ENCODE data around the gene JAK1. TPM values are rescaled to one million over a fixed set of nuclear protein-coding genes. Genes with fewer than 3 reads are reported as not detected.

JAK1 gene
- total and polyA plus RNA-seq, 8 donors, result 15.5 to 89.8 (median 50.7) TPM

GRCh38 chr1:64915381-64916274 lies 50.7 kb downstream of the JAK1 start:
- ATAC-seq, result peak; percentile 91 to 93 (median 92)
- no peak for FAIRE-seq
- no peaks in the 10 kb centered on the region for H3K36me3 ChIP-seq
- no peak for TF ChIP-seq CTCF (IDR thresholded peaks at IDR 0.05)
- intact Hi-C loops (cut with DNase I), result no loop called here
- peak overlapping the region; percentile 29 to 87 (median 57) for H3K27ac ChIP-seq
- peaks cover 40 to 66% (median 57%) of the 10 kb centered on the region in 3 donors for H3K4me1 ChIP-seq
- DNase-seq, result peak in 3 of 6 donors; percentile 52 to 82 (median 64)
- H3K27me3 ChIP-seq, result no peaks in the 10 kb centered on the region
- no peak overlapping the region for H3K4me3 ChIP-seq
- WGBS, 2 donors, result 36 to 37% methylated on average over 9 of the region's 9 CpGs
- H3K9me3 ChIP-seq, result no peaks in the 10 kb centered on the region

GRCh38 chr1:64913361-64914015 lies 52.9 kb downstream of the JAK1 start:
- TF ChIP-seq CTCF (IDR thresholded peaks at IDR 0.05), result no peak
- Histone ChIP-seq H3K4me3 (no peak overlapping the region), H3K4me1 (peaks cover 39 to 60% (median 51%) of the 10 kb centered on the region in 3 donors), H3K9me3 (no peaks in the 10 kb centered on the region), H3K27ac (no peak overlapping the region), H3K36me3 (no peaks in the 10 kb centered on the region), H3K27me3 (no peaks in the 10 kb centered on the region)
- WGBS, 2 donors, result 71% methylated on average over 3 of the region's 3 CpGs
- ATAC-seq (no peak), FAIRE-seq (no peak), DNase-seq (no peak)
- intact Hi-C loops (cut with DNase I), result no loop called here

GRCh38 chr1:64912191-64912590 lies 54.2 kb downstream of the JAK1 start:
- intact Hi-C loops (cut with DNase I), result no loop called here
- Histone ChIP-seq H3K27ac (no peak overlapping the region), H3K27me3 (no peaks in the 10 kb centered on the region), H3K4me1 (peaks cover 30 to 49% (median 48%) of the 10 kb centered on the region in 3 donors), H3K36me3 (no peaks in the 10 kb centered on the region), H3K4me3 (no peak overlapping the region), H3K9me3 (no peaks in the 10 kb centered on the region)
- no peak for TF ChIP-seq CTCF (IDR thresholded peaks at IDR 0.05)
- FAIRE-seq (no peak), DNase-seq (no peak), ATAC-seq (no peak)
- WGBS, 2 donors, result 34 to 39% methylated on average over 2 of the region's 2 CpGs

GRCh38 chr1:64911326-64911725 lies 55.0 kb downstream of the JAK1 start:
- Histone ChIP-seq H3K4me1 (peaks cover 22 to 48% (median 46%) of the 10 kb centered on the region in 3 donors), H3K27me3 (no peaks in the 10 kb centered on the region), H3K36me3 (no peaks in the 10 kb centered on the region), H3K27ac (peak overlapping the region in 1 of 4 donors; percentile 2), H3K4me3 (no peak overlapping the region), H3K9me3 (no peaks in the 10 kb centered on the region)
- FAIRE-seq, result no peak
- WGBS, 2 donors, result 56 to 73% methylated on average over 3 of the region's 3 CpGs
- no peak for DNase-seq
- ATAC-seq, result no peak
- no peak for TF ChIP-seq CTCF (IDR thresholded peaks at IDR 0.05)
- intact Hi-C loops (cut with DNase I), result no loop called here

Measured in pancreas (tissue), 10 donors.